Neural cell (in vitro differentiated cells): ENCODE data around the gene RHO. TPM values are rescaled to one million over a fixed set of nuclear protein-coding genes. Genes with fewer than 3 reads are reported as not detected.

Experiments
- H2AFZ ChIP-seq: fragments of 200-600, 300-800 bp; sonication (generic), shearing (Covaris generic); 2 replicates; pipeline ENCODE4 v1.6.0; 2014; ENCODE audit warnings: low read depth, mild to moderate bottlenecking, antibody characterized with exemption, low read length, moderate library complexity
- H3F3A ChIP-seq: fragments of 200-600 bp; shearing (Covaris generic); 2 replicates; pipeline ENCODE4 v1.6.1; 2016; ENCODE audit warnings: mild to moderate bottlenecking, moderate library complexity, mixed read lengths, antibody characterized with exemption, low read length; ENCODE audit not compliant: insufficient read depth, poor library complexity, severe bottlenecking
- H3K27ac ChIP-seq: fragments of 200-600, 300-800 bp; sonication (generic), shearing (Covaris generic); 2 replicates; pipeline ENCODE4 v1.5.1; 2014; ENCODE audit warnings: mild to moderate bottlenecking, low read length, moderate library complexity
- H3K27me3 ChIP-seq: fragments of 300-800, 200-600 bp; sonication (generic), shearing (Covaris generic); 2 replicates; pipeline ENCODE4 v1.6.0; 2014; ENCODE audit warnings: mild to moderate bottlenecking, low read depth, low read length, moderate library complexity; ENCODE audit not compliant: insufficient read depth
- H3K36me3 ChIP-seq: fragments of 300-800, 200-600 bp; sonication (generic), shearing (Covaris generic); 2 replicates; pipeline ENCODE4 v1.5.1; 2014; ENCODE audit warnings: mild to moderate bottlenecking, antibody characterized with exemption, low read length, moderate library complexity; ENCODE audit not compliant: insufficient read depth
- H3K4me2 ChIP-seq: fragments of 300-800, 200-600 bp; sonication (generic), shearing (Covaris generic); 2 replicates; pipeline ENCODE4 v1.6.0; 2014; ENCODE audit warnings: mild to moderate bottlenecking, low read length
- H3K4me3 ChIP-seq: fragments of 300-800, 200-600 bp; sonication (generic), shearing (Covaris generic); 2 replicates; pipeline ENCODE4 v1.5.1; 2014; ENCODE audit warnings: mild to moderate bottlenecking, low read length, moderate library complexity
- H3K79me2 ChIP-seq: fragments of 200-600 bp; shearing (Covaris generic); replicated peaks from 2 replicates; pipeline ENCODE4 v1.6.0; 2014; ENCODE audit warnings: mild to moderate bottlenecking, low read length, moderate library complexity; ENCODE audit not compliant: insufficient read depth
- H3K9ac ChIP-seq: fragments of 300-800, 200-600 bp; sonication (generic), shearing (Covaris generic); 2 replicates; pipeline ENCODE4 v1.6.1; 2016; ENCODE audit warnings: mild to moderate bottlenecking, low read length, mixed read lengths
- H3K9me2 ChIP-seq: fragments of 200-600 bp; shearing (Covaris generic); 2 replicates; pipeline ENCODE4 v1.6.1; 2016; ENCODE audit warnings: mild to moderate bottlenecking, low read length, mixed read lengths; ENCODE audit not compliant: insufficient read depth
- H3K9me3 ChIP-seq: fragments of 200-600, 300-800 bp; sonication (generic), shearing (Covaris generic); 2 replicates; pipeline ENCODE4 v1.6.1; 2016; ENCODE audit warnings: mild to moderate bottlenecking, mixed run types, low read length, moderate library complexity, mixed read lengths
- H4K20me1 ChIP-seq: fragments of 200-600 bp; shearing (Covaris generic); 2 replicates; pipeline ENCODE4 v1.6.1; 2016; ENCODE audit warnings: mild to moderate bottlenecking, mixed run types; ENCODE audit not compliant: insufficient read depth
- EP300 ChIP-seq: fragments of 450-650 bp; conservative IDR thresholded peaks from 2 replicates; pipeline ENCODE4 v1.6.1; 2014; ENCODE audit warnings: antibody characterized with exemption, mild to moderate bottlenecking, moderate library complexity; ENCODE audit not compliant: poor library complexity, severe bottlenecking
- EZH2 ChIP-seq: fragments of 200-600, 300-800 bp; shearing (Covaris generic), sonication (generic); IDR thresholded peaks from 2 replicates; pipeline ENCODE4 v1.6.1; 2014; ENCODE audit warnings: antibody characterized with exemption, low read length, borderline replicate concordance, mild to moderate bottlenecking; ENCODE audit not compliant: insufficient read depth, poor library complexity, severe bottlenecking
- MXI1 ChIP-seq: fragments of 450-650 bp; conservative IDR thresholded peaks from 2 replicates; pipeline ENCODE4 v1.6.1; 2014; ENCODE audit warnings: antibody characterized with exemption, mild to moderate bottlenecking; ENCODE audit not compliant: poor library complexity, severe bottlenecking
- POLR2AphosphoS5 ChIP-seq: IDR thresholded peaks from 2 replicates; pipeline ENCODE4 v1.6.1; 2012
- RAD21 ChIP-seq: fragments of 450-650 bp; conservative IDR thresholded peaks from 2 replicates; pipeline ENCODE4 v1.6.1; 2014; ENCODE audit warnings: antibody characterized with exemption, mild to moderate bottlenecking, moderate library complexity
- SMC3 ChIP-seq: fragments of 450-650 bp; conservative IDR thresholded peaks from 2 replicates; pipeline ENCODE4 v1.6.1; 2014; ENCODE audit warnings: antibody characterized with exemption, mild to moderate bottlenecking, moderate library complexity; ENCODE audit not compliant: poor library complexity
- TAF1 ChIP-seq: IDR thresholded peaks from 2 replicates; pipeline ENCODE4 v1.6.1; 2012; ENCODE audit warnings: low read depth
- polyA plus RNA-seq: library from polyadenylated mRNA; depleted of rRNA; stranded (reverse); fragments of >200 nt; gene quantifications from 2 replicates; pipeline ENCODE4 v1.2.3, GENCODE V29; 2014
- TF ChIP-seq, protein P1 (sequence below): fragments of 450-650 bp; IDR thresholded peaks from 2 replicates; pipeline ENCODE4 v1.5.1; 2014; ENCODE audit warnings: antibody characterized with exemption, mild to moderate bottlenecking, moderate library complexity; ENCODE audit not compliant: poor library complexity, severe bottlenecking
- TF ChIP-seq, protein P2 (sequence below): IDR thresholded peaks from 2 replicates; pipeline ENCODE4 v1.6.1; 2012; ENCODE audit warnings: borderline replicate concordance

The RHO gene
- polyA plus RNA-seq, 1 donor from 2014 or later, result not detected

DNA sequence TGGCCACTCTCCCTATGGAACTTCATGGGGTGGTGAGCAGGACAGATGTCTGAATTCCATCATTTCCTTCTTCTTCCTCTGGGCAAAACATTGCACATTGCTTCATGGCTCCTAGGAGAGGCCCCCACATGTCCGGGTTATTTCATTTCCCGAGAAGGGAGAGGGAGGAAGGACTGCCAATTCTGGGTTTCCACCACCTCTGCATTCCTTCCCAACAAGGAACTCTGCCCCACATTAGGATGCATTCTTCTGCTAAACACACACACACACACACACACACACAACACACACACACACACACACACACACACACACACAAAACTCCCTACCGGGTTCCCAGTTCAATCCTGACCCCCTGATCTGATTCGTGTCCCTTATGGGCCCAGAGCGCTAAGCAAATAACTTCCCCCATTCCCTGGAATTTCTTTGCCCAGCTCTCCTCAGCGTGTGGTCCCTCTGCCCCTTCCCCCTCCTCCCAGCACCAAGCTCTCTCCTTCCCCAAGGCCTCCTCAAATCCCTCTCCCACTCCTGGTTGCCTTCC is 1.9 kb downstream of the RHO start:
- no peak overlapping the region for H3K27ac ChIP-seq
- no peak overlapping the region for H3K9ac ChIP-seq
- no peaks in the 10 kb centered on the region for H3K79me2 ChIP-seq
- H3K27me3 ChIP-seq, result no peaks in the 10 kb centered on the region
- H3K4me2 ChIP-seq, result no peak overlapping the region
- no peak overlapping the region for H2AFZ ChIP-seq
- no peak overlapping the region for H3K4me3 ChIP-seq
- no peaks in the 10 kb centered on the region for H3K9me2 ChIP-seq
- no peaks in the 10 kb centered on the region for H3F3A ChIP-seq
- no peaks in the 10 kb centered on the region for H3K9me3 ChIP-seq
- no peaks in the 10 kb centered on the region for H3K36me3 ChIP-seq
- TF ChIP-seq, protein P1, sequence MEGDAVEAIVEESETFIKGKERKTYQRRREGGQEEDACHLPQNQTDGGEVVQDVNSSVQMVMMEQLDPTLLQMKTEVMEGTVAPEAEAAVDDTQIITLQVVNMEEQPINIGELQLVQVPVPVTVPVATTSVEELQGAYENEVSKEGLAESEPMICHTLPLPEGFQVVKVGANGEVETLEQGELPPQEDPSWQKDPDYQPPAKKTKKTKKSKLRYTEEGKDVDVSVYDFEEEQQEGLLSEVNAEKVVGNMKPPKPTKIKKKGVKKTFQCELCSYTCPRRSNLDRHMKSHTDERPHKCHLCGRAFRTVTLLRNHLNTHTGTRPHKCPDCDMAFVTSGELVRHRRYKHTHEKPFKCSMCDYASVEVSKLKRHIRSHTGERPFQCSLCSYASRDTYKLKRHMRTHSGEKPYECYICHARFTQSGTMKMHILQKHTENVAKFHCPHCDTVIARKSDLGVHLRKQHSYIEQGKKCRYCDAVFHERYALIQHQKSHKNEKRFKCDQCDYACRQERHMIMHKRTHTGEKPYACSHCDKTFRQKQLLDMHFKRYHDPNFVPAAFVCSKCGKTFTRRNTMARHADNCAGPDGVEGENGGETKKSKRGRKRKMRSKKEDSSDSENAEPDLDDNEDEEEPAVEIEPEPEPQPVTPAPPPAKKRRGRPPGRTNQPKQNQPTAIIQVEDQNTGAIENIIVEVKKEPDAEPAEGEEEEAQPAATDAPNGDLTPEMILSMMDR, result no peak
- no peak for TF ChIP-seq TAF1
- no peak for TF ChIP-seq RAD21
- no peak for TF ChIP-seq SMC3
- TF ChIP-seq, protein P2, sequence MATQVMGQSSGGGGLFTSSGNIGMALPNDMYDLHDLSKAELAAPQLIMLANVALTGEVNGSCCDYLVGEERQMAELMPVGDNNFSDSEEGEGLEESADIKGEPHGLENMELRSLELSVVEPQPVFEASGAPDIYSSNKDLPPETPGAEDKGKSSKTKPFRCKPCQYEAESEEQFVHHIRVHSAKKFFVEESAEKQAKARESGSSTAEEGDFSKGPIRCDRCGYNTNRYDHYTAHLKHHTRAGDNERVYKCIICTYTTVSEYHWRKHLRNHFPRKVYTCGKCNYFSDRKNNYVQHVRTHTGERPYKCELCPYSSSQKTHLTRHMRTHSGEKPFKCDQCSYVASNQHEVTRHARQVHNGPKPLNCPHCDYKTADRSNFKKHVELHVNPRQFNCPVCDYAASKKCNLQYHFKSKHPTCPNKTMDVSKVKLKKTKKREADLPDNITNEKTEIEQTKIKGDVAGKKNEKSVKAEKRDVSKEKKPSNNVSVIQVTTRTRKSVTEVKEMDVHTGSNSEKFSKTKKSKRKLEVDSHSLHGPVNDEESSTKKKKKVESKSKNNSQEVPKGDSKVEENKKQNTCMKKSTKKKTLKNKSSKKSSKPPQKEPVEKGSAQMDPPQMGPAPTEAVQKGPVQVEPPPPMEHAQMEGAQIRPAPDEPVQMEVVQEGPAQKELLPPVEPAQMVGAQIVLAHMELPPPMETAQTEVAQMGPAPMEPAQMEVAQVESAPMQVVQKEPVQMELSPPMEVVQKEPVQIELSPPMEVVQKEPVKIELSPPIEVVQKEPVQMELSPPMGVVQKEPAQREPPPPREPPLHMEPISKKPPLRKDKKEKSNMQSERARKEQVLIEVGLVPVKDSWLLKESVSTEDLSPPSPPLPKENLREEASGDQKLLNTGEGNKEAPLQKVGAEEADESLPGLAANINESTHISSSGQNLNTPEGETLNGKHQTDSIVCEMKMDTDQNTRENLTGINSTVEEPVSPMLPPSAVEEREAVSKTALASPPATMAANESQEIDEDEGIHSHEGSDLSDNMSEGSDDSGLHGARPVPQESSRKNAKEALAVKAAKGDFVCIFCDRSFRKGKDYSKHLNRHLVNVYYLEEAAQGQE, result no peak
- TF ChIP-seq EP300, result no peak
- no peak for TF ChIP-seq POLR2AphosphoS5
- TF ChIP-seq MXI1, result no peak
- no peak for TF ChIP-seq EZH2
- H4K20me1 ChIP-seq, result no peaks in the 10 kb centered on the region

DNA sequence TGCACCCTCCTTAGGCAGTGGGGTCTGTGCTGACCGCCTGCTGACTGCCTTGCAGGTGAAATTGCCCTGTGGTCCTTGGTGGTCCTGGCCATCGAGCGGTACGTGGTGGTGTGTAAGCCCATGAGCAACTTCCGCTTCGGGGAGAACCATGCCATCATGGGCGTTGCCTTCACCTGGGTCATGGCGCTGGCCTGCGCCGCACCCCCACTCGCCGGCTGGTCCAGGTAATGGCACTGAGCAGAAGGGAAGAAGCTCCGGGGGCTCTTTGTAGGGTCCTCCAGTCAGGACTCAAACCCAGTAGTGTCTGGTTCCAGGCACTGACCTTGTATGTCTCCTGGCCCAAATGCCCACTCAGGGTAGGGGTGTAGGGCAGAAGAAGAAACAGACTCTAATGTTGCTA is 2.4 kb downstream of the RHO start:
- H3K4me2 ChIP-seq, result no peak overlapping the region
- H3K79me2 ChIP-seq, result no peaks in the 10 kb centered on the region
- no peaks in the 10 kb centered on the region for H3F3A ChIP-seq
- TF ChIP-seq EZH2, result no peak
- no peak for TF ChIP-seq MXI1
- no peak for TF ChIP-seq TAF1
- no peak for TF ChIP-seq EP300
- TF ChIP-seq SMC3, result no peak
- TF ChIP-seq, protein P1, result no peak
- TF ChIP-seq, protein P2, result no peak
- no peak for TF ChIP-seq RAD21
- TF ChIP-seq POLR2AphosphoS5, result no peak
- no peaks in the 10 kb centered on the region for H4K20me1 ChIP-seq
- H3K9me2 ChIP-seq, result no peaks in the 10 kb centered on the region
- H3K36me3 ChIP-seq, result no peaks in the 10 kb centered on the region
- H3K9me3 ChIP-seq, result no peaks in the 10 kb centered on the region
- H3K9ac ChIP-seq, result no peak overlapping the region
- no peak overlapping the region for H2AFZ ChIP-seq
- no peak overlapping the region for H3K27ac ChIP-seq
- no peak overlapping the region for H3K4me3 ChIP-seq
- H3K27me3 ChIP-seq, result no peaks in the 10 kb centered on the region
